ENCODE measurements around the gene GAPVD1.
A peak's percentile ranks its signal among the peaks of the same experiment; 100 is the strongest.
"Not testable (repeated sequence)": the region's sequence is repeated elsewhere in the genome, so short reads cannot be mapped to it uniquely, and the experiment has no call there.

Gene GAPVD1

GRCh38 chr9:125399165-125399564 lies 137.5 kb downstream of the GAPVD1 start:
- no peaks in the 10 kb centered on the region for H3K4me1 ChIP-seq (ENCODE audit: control insufficient read depth, insufficient read depth, low read length)
- no peaks in the 10 kb centered on the region for H3K36me3 ChIP-seq (ENCODE audit: control insufficient read depth, insufficient read depth, low read length, severe bottlenecking)
- H3K9ac ChIP-seq (ENCODE audit: low read length) = no peak overlapping the region
- H3K4me3 ChIP-seq (ENCODE audit: low read length) = no peak overlapping the region
- no peaks in the 10 kb centered on the region for H3K9me3 ChIP-seq (ENCODE audit: control insufficient read depth, low read length)
- DNase-seq (ENCODE audit: low read depth) = no peak
- H3K27me3 ChIP-seq (replicated peaks; ENCODE audit: control insufficient read depth, insufficient read depth, low read length) = no peaks in the 10 kb centered on the region

- no peaks in the 10 kb centered on the region for H3K27me3 ChIP-seq (replicated peaks; ENCODE audit: control insufficient read depth, insufficient read depth, low read length)
- no peak overlapping the region for H3K9ac ChIP-seq (ENCODE audit: low read length)
- no peak for DNase-seq (ENCODE audit: low read depth)
- no peak overlapping the region for H3K4me3 ChIP-seq (ENCODE audit: low read length)
- no peaks in the 10 kb centered on the region for H3K9me3 ChIP-seq (ENCODE audit: control insufficient read depth, low read length)
- no peaks in the 10 kb centered on the region for H3K4me1 ChIP-seq (ENCODE audit: control insufficient read depth, insufficient read depth, low read length)
- no peaks in the 10 kb centered on the region for H3K36me3 ChIP-seq (ENCODE audit: control insufficient read depth, insufficient read depth, low read length, severe bottlenecking)
Observed at GRCh38 chr9:125399666-125400065, 138.0 kb downstream of the GAPVD1 start.

GRCh38 chr9:125400232-125400631 lies 138.6 kb downstream of the GAPVD1 start:
- H3K36me3 ChIP-seq (ENCODE audit: control insufficient read depth, insufficient read depth, low read length, severe bottlenecking); H3K27me3 ChIP-seq (replicated peaks; ENCODE audit: control insufficient read depth, insufficient read depth, low read length); H3K4me1 ChIP-seq (ENCODE audit: control insufficient read depth, insufficient read depth, low read length); H3K9ac ChIP-seq (ENCODE audit: low read length); DNase-seq (ENCODE audit: low read depth); H3K9me3 ChIP-seq (ENCODE audit: control insufficient read depth, low read length); H3K4me3 ChIP-seq (ENCODE audit: low read length): not testable (repeated sequence)

- H3K36me3 ChIP-seq (ENCODE audit: control insufficient read depth, insufficient read depth, low read length, severe bottlenecking) = no peaks in the 10 kb centered on the region
- H3K9me3 ChIP-seq (ENCODE audit: control insufficient read depth, low read length) = no peaks in the 10 kb centered on the region
- H3K4me1 ChIP-seq (ENCODE audit: control insufficient read depth, insufficient read depth, low read length) = no peaks in the 10 kb centered on the region
- H3K9ac ChIP-seq (ENCODE audit: low read length) = no peak overlapping the region
- no peak for DNase-seq (ENCODE audit: low read depth)
- H3K27me3 ChIP-seq (replicated peaks; ENCODE audit: control insufficient read depth, insufficient read depth, low read length) = no peaks in the 10 kb centered on the region
- no peak overlapping the region for H3K4me3 ChIP-seq (ENCODE audit: low read length)
Observed at GRCh38 chr9:125400725-125401716, 139.4 kb downstream of the GAPVD1 start.

GRCh38 chr9:125404733-125405132 lies 143.1 kb downstream of the GAPVD1 start:
- Histone ChIP-seq H3K4me1 (ENCODE audit: control insufficient read depth, insufficient read depth, low read length) (peaks cover 3% of the 10 kb centered on the region), H3K9me3 (ENCODE audit: control insufficient read depth, low read length) (no peaks in the 10 kb centered on the region), H3K9ac (ENCODE audit: low read length) (no peak overlapping the region), H3K36me3 (ENCODE audit: control insufficient read depth, insufficient read depth, low read length, severe bottlenecking) (no peaks in the 10 kb centered on the region), H3K4me3 (ENCODE audit: low read length) (no peak overlapping the region), H3K27me3 (replicated peaks; ENCODE audit: control insufficient read depth, insufficient read depth, low read length) (no peaks in the 10 kb centered on the region)
- DNase-seq (ENCODE audit: low read depth) = no peak

- no peak overlapping the region for H3K4me3 ChIP-seq (ENCODE audit: low read length)
- H3K36me3 ChIP-seq (ENCODE audit: control insufficient read depth, insufficient read depth, low read length, severe bottlenecking) = no peaks in the 10 kb centered on the region
- no peaks in the 10 kb centered on the region for H3K9me3 ChIP-seq (ENCODE audit: control insufficient read depth, low read length)
- H3K4me1 ChIP-seq (ENCODE audit: control insufficient read depth, insufficient read depth, low read length) = peaks cover 3% of the 10 kb centered on the region
- H3K9ac ChIP-seq (ENCODE audit: low read length) = no peak overlapping the region
- peaks cover 5% of the 10 kb centered on the region for H3K27me3 ChIP-seq (replicated peaks; ENCODE audit: control insufficient read depth, insufficient read depth, low read length)
- DNase-seq (ENCODE audit: low read depth) = no peak
Observed at GRCh38 chr9:125405938-125406809, 144.5 kb downstream of the GAPVD1 start.

- no peaks in the 10 kb centered on the region for H3K9me3 ChIP-seq (ENCODE audit: control insufficient read depth, low read length)
- peaks cover 3% of the 10 kb centered on the region for H3K4me1 ChIP-seq (ENCODE audit: control insufficient read depth, insufficient read depth, low read length)
- no peaks in the 10 kb centered on the region for H3K36me3 ChIP-seq (ENCODE audit: control insufficient read depth, insufficient read depth, low read length, severe bottlenecking)
- DNase-seq (ENCODE audit: low read depth) = no peak
- H3K27me3 ChIP-seq (replicated peaks; ENCODE audit: control insufficient read depth, insufficient read depth, low read length) = peaks cover 5% of the 10 kb centered on the region
- no peak overlapping the region for H3K9ac ChIP-seq (ENCODE audit: low read length)
- no peak overlapping the region for H3K4me3 ChIP-seq (ENCODE audit: low read length)
Observed at GRCh38 chr9:125406810-125407087, 145.1 kb downstream of the GAPVD1 start.

GRCh38 chr9:125407432-125407973 lies 145.9 kb downstream of the GAPVD1 start:
- H3K9me3 ChIP-seq (ENCODE audit: control insufficient read depth, low read length) = no peaks in the 10 kb centered on the region
- peak overlapping the region; percentile 81 for H3K4me3 ChIP-seq (ENCODE audit: low read length)
- peaks cover 5% of the 10 kb centered on the region for H3K27me3 ChIP-seq (replicated peaks; ENCODE audit: control insufficient read depth, insufficient read depth, low read length)
- no peak for DNase-seq (ENCODE audit: low read depth)
- no peaks in the 10 kb centered on the region for H3K36me3 ChIP-seq (ENCODE audit: control insufficient read depth, insufficient read depth, low read length, severe bottlenecking)
- peak overlapping the region; percentile 78 for H3K9ac ChIP-seq (ENCODE audit: low read length)
- H3K4me1 ChIP-seq (ENCODE audit: control insufficient read depth, insufficient read depth, low read length) = peaks cover 3% of the 10 kb centered on the region

GRCh38 chr9:125407974-125408900 lies 146.6 kb downstream of the GAPVD1 start:
- H3K4me1 ChIP-seq (ENCODE audit: control insufficient read depth, insufficient read depth, low read length) = peaks cover 3% of the 10 kb centered on the region
- no peaks in the 10 kb centered on the region for H3K36me3 ChIP-seq (ENCODE audit: control insufficient read depth, insufficient read depth, low read length, severe bottlenecking)
- no peaks in the 10 kb centered on the region for H3K9me3 ChIP-seq (ENCODE audit: control insufficient read depth, low read length)
- H3K4me3 ChIP-seq (ENCODE audit: low read length) = peak overlapping the region; percentile 81
- peak overlapping the region; percentile 78 for H3K9ac ChIP-seq (ENCODE audit: low read length)
- peak; percentile 94 for DNase-seq (ENCODE audit: low read depth)
- peaks cover 5% of the 10 kb centered on the region for H3K27me3 ChIP-seq (replicated peaks; ENCODE audit: control insufficient read depth, insufficient read depth, low read length)

- Histone ChIP-seq H3K4me1 (ENCODE audit: control insufficient read depth, insufficient read depth, low read length) (peaks cover 3% of the 10 kb centered on the region), H3K36me3 (ENCODE audit: control insufficient read depth, insufficient read depth, low read length, severe bottlenecking) (no peaks in the 10 kb centered on the region), H3K4me3 (ENCODE audit: low read length) (no peak overlapping the region), H3K27me3 (replicated peaks; ENCODE audit: control insufficient read depth, insufficient read depth, low read length) (peaks cover 5% of the 10 kb centered on the region), H3K9me3 (ENCODE audit: control insufficient read depth, low read length) (no peaks in the 10 kb centered on the region), H3K9ac (ENCODE audit: low read length) (no peak overlapping the region)
- no peak for DNase-seq (ENCODE audit: low read depth)
Observed at GRCh38 chr9:125409217-125409636, 147.6 kb downstream of the GAPVD1 start.

All from adipocyte (in vitro differentiated cells).